GM19035 (cell line): ENCODE results near the gene PEBP1.
"Not testable (repeated sequence)": the region's sequence is repeated elsewhere in the genome, so short reads cannot be mapped to it uniquely, and the experiment has no call there.

Experiments used
- ATAC-seq: cut with Tn5 transposase; IDR thresholded peaks from one replicate; pipeline ENCODE4 v1.9.1; 2021; ENCODE audit not compliant: unreplicated experiment

The PEBP1 gene

DNA sequence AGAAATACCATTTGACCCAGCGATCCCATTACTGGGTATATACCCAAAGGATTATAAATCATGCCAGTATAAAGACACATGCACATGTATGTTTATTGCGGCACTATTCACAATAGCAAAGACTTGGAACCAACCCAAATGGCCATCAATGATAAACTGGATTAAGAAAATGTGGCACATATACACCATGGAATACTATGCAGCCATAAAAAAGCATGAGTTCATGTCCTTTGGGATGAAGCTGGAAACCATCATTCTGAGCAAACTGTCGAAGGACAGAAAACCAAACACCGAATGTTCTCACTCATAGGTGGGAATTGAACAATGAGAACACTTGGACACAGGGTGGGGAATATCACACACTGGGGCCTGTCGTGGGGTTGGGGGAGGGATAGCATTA lies 6.5 kb upstream of the PEBP1 start:
- not testable (repeated sequence) for ATAC-seq

GRCh38 chr12:118136559-118137003 lies 657 bp downstream of the PEBP1 start:
- ATAC-seq = peak; percentile 37

DNA sequence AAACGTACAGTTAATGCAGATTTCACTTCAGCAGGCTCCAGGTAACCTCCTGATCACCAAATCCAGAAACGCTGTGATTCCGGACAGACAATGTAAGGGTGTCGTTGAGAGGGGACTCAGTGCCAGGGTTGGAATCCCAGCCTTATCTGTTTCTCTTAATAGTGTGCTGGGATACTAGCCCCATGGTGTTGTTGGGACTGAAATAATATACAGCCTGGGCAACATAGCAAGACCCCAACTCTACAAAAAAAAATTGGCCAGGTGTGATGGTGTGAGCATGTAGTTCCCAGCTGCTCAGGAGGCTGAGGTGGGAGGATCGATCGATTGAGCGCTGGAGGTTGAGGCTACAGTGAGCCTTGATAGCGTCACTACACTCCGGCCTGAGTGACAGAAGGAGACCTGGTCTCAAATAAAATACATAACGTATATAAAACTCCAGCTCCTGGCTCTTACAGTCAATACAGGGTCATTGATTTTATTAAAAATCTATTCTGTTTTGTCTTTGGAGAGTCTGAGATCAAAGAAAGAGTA lies 1.3 kb downstream of the PEBP1 start:
- ATAC-seq = no peak

DNA sequence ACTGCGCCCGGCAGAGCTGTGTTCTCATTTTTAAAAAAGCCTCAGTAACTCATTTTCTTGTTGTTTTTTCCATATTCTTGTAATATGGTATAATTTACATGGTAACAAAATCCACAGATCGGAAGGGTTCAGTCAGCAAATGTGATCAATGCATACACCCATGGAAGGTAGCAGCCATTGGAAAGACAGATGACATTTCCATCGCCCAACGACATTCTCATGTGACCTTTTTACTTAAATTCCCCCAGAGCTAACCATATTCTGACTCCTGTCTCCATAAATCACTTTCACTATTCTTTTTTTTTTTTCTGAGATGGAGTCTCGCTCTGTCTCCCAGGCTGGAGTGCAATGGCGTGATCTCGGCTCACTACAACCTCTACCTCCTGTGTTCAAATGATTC lies 4.9 kb downstream of the PEBP1 start:
- ATAC-seq = no peak

DNA sequence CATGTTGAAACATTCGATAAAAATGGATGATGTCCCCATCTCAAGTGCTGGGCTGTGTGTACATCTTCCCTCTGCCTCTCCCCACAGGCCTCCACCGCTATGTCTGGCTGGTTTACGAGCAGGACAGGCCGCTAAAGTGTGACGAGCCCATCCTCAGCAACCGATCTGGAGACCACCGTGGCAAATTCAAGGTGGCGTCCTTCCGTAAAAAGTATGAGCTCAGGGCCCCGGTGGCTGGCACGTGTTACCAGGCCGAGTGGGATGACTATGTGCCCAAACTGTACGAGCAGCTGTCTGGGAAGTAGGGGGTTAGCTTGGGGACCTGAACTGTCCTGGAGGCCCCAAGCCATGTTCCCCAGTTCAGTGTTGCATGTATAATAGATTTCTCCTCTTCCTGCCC lies 8.6 kb downstream of the PEBP1 start:
- no peak for ATAC-seq

GRCh38 chr12:118145113-118145797 lies 9.3 kb downstream of the PEBP1 start:
- ATAC-seq = no peak

GRCh38 chr12:118145798-118146156 lies 9.9 kb downstream of the PEBP1 start:
- ATAC-seq = no peak

DNA sequence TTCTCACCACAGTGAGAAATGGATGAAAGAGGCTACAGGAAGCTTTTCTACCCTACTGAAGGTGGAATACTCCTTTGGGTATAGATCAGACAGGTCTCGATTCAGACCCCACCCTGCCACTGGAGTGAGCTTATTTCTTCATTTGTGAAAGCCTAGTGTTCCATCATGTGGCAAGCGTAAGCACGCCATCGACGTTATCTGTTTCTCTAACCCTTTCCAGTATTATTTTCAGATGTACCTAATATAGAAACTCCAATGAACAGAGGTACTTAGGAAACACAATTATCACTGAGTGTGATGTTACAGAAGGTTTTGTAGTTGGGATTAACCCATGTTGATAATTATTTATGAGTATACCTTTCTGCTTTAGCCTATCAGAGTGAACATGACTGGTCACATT lies 12.4 kb downstream of the PEBP1 start:
- ATAC-seq = no peak

DNA sequence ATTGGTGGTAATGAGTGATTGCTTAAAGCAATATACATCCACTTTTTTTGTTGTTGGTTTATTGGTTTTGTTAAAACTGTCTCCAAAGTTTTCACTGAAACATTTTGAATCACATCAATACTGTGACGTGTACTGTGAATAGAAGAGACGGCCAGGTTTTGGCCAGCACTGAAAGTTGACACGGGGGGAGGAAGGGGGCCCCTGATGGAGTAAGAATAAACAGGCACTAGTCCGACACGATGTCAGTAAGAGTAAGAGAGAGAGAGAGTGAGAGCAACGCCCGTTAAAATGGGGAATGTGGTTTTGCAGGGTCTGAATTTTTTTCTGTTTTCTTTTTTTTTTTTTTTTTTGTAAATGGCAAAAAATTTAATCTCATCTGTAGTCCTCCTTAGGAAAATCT lies 14.7 kb downstream of the PEBP1 start:
- ATAC-seq = no peak

DNA sequence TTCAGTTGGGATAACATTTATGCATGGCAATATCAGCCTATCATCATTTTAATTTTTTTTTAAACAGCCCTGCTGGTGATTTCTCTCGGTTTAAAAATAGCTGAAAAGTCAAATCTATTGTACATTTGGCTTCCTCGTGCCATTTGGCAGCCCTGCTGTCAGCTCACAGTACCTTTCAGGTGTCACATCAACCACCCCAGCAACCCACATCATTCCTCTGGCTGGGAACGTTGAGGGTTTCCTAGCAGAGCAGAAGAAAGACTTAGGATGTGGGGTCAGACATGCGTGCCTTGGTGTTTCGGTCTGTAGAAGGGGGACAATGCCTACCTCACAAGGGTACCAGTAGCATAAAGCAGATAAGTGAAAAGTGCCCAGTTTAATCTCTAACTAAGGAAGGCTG lies 15.8 kb downstream of the PEBP1 start:
- no peak for ATAC-seq

DNA sequence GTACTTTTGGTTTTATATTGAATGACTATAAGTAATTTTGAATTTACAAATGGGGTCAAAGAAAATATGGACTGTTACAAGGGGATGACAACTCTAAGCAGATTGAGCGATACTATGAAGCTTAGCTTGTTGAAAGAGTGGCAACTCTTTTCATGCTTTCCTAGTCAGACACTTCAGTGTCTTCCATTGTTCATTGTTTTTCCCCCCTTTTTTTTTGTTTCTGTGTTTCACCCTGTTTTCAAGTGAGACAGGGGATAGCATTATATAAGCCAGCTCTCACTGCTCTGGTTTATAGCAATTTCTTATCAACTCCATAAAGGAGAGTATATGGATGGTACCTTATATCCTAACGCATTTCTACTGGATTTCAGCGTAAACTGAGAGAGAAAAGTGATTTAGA lies 24.6 kb downstream of the PEBP1 start:
- no peak for ATAC-seq

- no peak for ATAC-seq
Observed at GRCh38 chr12:118164798-118165486, 29.0 kb downstream of the PEBP1 start.

- ATAC-seq = peak; percentile 99
Observed at GRCh38 chr12:118166946-118167345, 31.0 kb downstream of the PEBP1 start.

GRCh38 chr12:118175823-118176447 lies 40.0 kb downstream of the PEBP1 start:
- ATAC-seq = peak; percentile 58

DNA sequence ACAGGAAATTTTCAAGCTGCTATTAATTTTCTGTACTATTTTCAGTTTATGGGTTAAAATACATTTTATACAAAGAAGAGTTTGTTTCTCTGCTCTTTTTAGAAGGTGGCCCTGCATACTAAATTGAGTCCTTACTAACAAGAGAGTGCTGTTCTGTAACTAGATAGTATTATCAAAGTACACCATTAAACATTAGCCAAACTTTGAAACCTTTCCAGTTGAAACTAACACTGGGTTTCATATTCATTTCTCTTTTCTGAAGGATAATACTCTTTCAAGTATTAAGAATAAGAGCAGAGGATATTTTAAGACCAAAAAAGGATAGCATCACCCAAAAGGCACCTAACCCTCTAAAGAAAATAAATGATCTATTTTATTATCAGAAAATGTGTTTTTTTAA lies 47.2 kb downstream of the PEBP1 start:
- no peak for ATAC-seq

DNA sequence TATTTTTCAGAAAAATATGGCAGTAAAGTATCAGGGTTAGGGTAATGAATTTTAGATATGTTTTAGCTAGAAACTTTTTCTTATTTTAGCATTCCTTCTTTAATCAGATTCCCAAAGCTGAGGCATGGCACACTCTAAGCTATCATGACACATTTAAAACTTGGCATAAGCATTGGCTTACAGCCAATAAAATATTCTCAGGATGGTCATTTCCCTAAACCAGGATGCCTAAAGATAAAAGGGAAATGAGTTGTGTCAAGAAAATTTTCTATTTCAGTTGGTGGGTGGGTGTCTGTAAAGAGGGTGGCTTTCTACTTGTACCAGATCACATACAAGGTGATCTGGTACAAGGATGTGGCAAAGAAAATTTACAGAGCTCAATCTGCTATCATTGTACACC lies 47.8 kb downstream of the PEBP1 start:
- ATAC-seq = no peak

DNA sequence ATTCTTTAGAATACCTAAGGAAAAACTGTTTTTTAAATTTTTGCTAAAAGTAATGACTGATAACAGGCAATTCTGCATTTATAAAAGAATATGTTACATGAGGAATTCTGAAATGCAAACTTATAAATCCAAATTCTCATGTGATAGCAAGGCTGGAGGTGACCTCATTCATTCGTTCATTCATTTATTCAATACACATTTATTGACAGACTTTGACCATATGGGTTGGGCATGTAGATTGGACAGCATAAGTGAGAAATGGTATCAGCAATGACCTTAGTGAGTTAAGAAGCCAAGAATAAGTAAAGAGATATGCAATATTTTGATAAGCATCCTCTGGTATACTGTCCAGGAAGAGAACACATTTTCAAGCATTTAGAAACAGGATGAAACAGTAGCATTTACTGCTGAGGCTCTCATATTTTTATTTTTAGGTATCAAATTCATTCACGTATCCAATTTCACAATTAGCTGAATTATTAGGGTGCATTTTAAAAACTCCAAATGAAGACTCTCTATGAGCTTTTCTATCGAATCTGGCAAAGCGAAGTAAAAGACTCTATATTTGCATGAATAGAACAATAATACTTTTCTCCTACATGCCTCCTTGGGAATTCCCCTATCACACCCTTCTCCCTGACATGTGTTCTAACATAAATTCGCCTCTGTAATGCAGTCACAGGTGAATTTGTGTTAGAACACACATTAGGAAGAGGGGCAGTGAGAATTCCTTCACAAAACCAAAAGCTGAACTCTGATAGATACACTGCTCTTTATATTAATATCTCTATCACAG lies 49.9 kb downstream of the PEBP1 start:
- no peak for ATAC-seq

DNA sequence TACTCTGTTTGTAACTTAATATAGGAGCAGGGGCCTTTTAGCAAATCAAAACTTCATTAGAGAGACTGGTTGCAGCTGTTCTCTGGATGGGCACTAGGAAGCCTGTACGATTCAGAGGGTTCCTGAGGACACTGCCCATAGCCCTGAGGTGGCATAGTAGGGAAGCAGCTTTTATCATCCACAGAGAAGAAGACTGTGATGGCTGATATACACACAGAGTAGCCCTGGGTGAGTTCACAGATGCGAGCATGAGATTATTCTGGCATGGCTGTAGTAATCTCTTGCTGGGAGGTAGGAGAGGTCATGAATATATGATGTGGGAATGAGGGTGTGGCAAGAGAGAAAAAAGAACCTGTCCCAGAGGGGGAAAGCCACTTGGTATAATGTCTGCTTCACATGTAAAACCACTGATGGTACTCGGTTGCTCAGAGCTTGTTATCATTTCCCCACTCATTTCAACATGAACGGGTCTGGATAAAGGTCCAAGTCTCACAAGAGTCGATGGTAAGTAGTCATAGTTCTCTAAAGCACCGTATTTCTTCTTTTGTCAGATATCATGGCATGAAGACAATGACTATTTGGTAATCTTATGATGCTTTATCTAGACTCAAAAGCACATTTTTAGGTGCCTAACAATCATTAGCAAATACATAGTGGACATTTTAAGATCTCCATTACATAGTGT lies 52.0 kb downstream of the PEBP1 start:
- no peak for ATAC-seq

- no peak for ATAC-seq
Observed at GRCh38 chr12:118188690-118189371, 52.9 kb downstream of the PEBP1 start.

DNA sequence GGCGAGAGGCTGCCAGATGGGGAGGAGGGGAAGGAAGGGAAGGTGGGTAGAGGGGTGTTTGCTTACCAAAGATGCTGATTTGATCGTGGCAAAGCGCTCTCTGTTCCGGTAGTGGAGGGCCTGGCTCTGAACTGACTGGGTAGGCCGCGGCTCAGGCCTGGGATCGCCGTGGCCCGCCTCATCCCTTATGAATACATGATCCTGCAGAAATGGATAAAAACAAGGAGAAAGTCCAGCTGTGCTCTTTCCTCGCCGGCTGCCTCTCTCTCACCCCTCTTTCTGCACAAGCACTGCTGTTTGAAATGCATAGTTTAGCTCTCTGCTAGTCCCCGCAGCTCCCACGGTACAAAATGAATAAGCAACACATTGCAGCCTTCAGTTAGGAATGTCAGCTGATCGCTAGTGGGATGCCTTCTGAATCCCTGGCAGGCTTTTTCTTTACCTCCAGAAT lies 53.8 kb downstream of the PEBP1 start:
- no peak for ATAC-seq
